ENCODE data around the gene HPSE2.

HPSE2 gene

GRCh38 chr10:98417973-98418664 lies 817.5 kb downstream of the HPSE2 start:
- H3K27ac ChIP-seq (ENCODE audit: low read length): no peak overlapping the region

GRCh38 chr10:98417481-98417959 lies 818.1 kb downstream of the HPSE2 start:
- H3K4me2 ChIP-seq (ENCODE audit: insufficient read depth, low read length): no peak overlapping the region
- H3K4me1 ChIP-seq (ENCODE audit: insufficient read depth, low read length): peaks cover 17% of the 10 kb centered on the region
- ATAC-seq (ENCODE audit: insufficient read depth, low read depth): no peak
- H3K9ac ChIP-seq (ENCODE audit: low read depth, low read length): no peak overlapping the region
- no peaks in the 10 kb centered on the region for H3K9me3 ChIP-seq (ENCODE audit: insufficient read depth, low read length, severe bottlenecking)
- no peaks in the 10 kb centered on the region for H4K20me1 ChIP-seq (ENCODE audit: insufficient read depth, low read length)
- DNase-seq: no peak
- no peak overlapping the region for H3K4me3 ChIP-seq (ENCODE audit: low read depth in 1 of 2, low read length in 2 of 2)
- no peak for TF ChIP-seq EZH2 (IDR thresholded peaks at IDR 0.05; ENCODE audit: borderline replicate concordance, low read depth, low read length, severe bottlenecking)
- no peak for TF ChIP-seq CTCF (IDR thresholded peaks at IDR 0.05; ENCODE audit: borderline replicate concordance, extremely low read depth, low read length, poor library complexity, severe bottlenecking)
- no peak overlapping the region for H3K27ac ChIP-seq (ENCODE audit: low read length)
- no peaks in the 10 kb centered on the region for H3K79me2 ChIP-seq (ENCODE audit: insufficient read depth, low read length)
- H3K36me3 ChIP-seq (ENCODE audit: insufficient read depth, low read length): peaks cover 31% of the 10 kb centered on the region
- no peaks in the 10 kb centered on the region for H3K27me3 ChIP-seq (ENCODE audit: insufficient read depth, low read length, poor library complexity)
- no peak overlapping the region for H2AFZ ChIP-seq (ENCODE audit: low read depth, low read length)

More at GRCh38 chr10:98417973-98418664, 817.5 kb downstream of the HPSE2 start:
- ATAC-seq (ENCODE audit: insufficient read depth, low read depth): no peak
- Histone ChIP-seq H3K9me3 (ENCODE audit: insufficient read depth, low read length, severe bottlenecking) (no peaks in the 10 kb centered on the region), H3K79me2 (ENCODE audit: insufficient read depth, low read length) (no peaks in the 10 kb centered on the region), H3K4me1 (ENCODE audit: insufficient read depth, low read length) (peaks cover 17% of the 10 kb centered on the region), H3K36me3 (ENCODE audit: insufficient read depth, low read length) (peaks cover 34% of the 10 kb centered on the region), H3K4me2 (ENCODE audit: insufficient read depth, low read length) (no peak overlapping the region), H2AFZ (ENCODE audit: low read depth, low read length) (no peak overlapping the region), H3K27me3 (ENCODE audit: insufficient read depth, low read length, poor library complexity) (no peaks in the 10 kb centered on the region), H3K4me3 (ENCODE audit: low read depth in 1 of 2, low read length in 2 of 2) (no peak overlapping the region), H4K20me1 (ENCODE audit: insufficient read depth, low read length) (no peaks in the 10 kb centered on the region), H3K9ac (ENCODE audit: low read depth, low read length) (no peak overlapping the region)
- no peak for DNase-seq
- TF ChIP-seq EZH2 (IDR thresholded peaks at IDR 0.05; ENCODE audit: borderline replicate concordance, low read depth, low read length, severe bottlenecking) (no peak), CTCF (IDR thresholded peaks at IDR 0.05; ENCODE audit: borderline replicate concordance, extremely low read depth, low read length, poor library complexity, severe bottlenecking) (no peak)

GRCh38 chr10:98416606-98417388 lies 818.9 kb downstream of the HPSE2 start:
- Histone ChIP-seq H3K4me2 (ENCODE audit: insufficient read depth, low read length) (no peak overlapping the region), H3K27me3 (ENCODE audit: insufficient read depth, low read length, poor library complexity) (no peaks in the 10 kb centered on the region), H3K79me2 (ENCODE audit: insufficient read depth, low read length) (no peaks in the 10 kb centered on the region), H3K4me3 (ENCODE audit: low read depth in 1 of 2, low read length in 2 of 2) (no peak overlapping the region), H4K20me1 (ENCODE audit: insufficient read depth, low read length) (no peaks in the 10 kb centered on the region), H3K9me3 (ENCODE audit: insufficient read depth, low read length, severe bottlenecking) (no peaks in the 10 kb centered on the region), H2AFZ (ENCODE audit: low read depth, low read length) (no peak overlapping the region), H3K9ac (ENCODE audit: low read depth, low read length) (no peak overlapping the region), H3K27ac (ENCODE audit: low read length) (no peak overlapping the region), H3K4me1 (ENCODE audit: insufficient read depth, low read length) (peaks cover 17% of the 10 kb centered on the region), H3K36me3 (ENCODE audit: insufficient read depth, low read length) (peaks cover 31% of the 10 kb centered on the region)
- DNase-seq (no peak), ATAC-seq (ENCODE audit: insufficient read depth, low read depth) (no peak)
- TF ChIP-seq EZH2 (IDR thresholded peaks at IDR 0.05; ENCODE audit: borderline replicate concordance, low read depth, low read length, severe bottlenecking) (no peak), CTCF (IDR thresholded peaks at IDR 0.05; ENCODE audit: borderline replicate concordance, extremely low read depth, low read length, poor library complexity, severe bottlenecking) (no peak)

All from DND-41 (cell line).